NCI-H510A (cell line): Measurements from ENCODE around the gene SUSD6.

Source experiments
- DNase-seq: peaks from one replicate; lab custom pipeline; 2025; lab: John Stamatoyannopoulos, UW

Gene SUSD6

GRCh38 chr14:69611172-69612013 lies at the start of gene SUSD6:
Gene SUSD6 (plus strand): TSS chr14:69611596. CDS start chr14:69658593, 46,997 bp downstream.
- peak; percentile 96 for DNase-seq

DNA sequence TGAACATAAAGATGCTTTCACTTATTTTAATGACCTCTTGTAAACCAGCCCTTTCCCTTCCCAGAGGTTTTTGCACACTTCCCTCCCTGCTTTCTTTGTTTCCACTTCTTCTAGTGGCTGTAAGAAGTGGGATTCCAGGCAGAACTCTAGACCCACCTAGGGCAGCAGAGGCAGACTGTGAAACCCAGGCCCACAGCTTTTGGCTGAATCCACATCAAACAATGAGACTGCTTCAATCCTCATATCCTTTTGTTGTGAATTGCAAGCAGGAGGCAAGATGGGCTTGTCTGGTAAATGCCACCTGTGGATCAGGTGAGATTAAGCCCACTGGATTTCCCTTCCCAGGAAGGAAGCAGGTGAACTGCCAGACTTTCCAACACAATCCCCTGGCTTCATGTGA lies 49.5 kb upstream of the SUSD6 start:
- DNase-seq, result no peak

DNA sequence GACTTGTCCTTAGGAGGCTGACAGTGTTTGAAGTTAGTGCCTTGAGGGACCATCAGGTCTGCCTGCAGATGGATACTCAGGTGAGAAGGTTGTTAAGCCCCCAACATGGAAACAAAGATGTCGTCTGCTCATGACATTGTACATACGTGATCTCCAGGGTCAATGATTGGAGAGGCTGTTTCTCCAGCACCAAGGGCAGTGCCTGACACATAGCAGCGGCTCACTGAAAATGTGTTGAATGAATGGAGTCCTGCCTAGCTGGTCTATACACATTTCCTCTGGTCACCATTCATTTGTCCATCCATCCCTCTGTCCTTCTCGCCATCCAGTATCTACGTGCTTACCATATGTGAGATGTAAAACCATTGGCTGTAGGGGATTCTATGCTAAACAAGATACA lies 43.8 kb upstream of the SUSD6 start:
- DNase-seq, result no peak

DNA sequence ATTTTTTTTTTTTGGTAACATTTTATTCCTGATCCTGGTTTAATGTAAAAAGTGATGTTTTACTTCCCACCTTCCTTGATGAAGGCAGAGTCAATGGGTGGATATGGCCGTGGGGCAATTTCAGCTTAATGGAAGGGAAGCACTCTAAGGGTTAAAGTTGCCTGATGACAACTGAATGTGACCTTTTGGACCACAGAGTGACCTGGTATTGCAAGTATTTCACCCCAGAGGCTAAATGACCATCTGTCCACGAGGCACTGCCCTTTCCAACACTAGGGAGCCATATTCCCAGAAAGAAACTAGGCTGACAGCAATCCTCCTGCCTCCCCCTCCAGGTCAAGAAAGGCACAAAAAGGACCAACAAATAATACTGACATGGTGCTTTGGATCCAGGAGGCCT lies 41.5 kb upstream of the SUSD6 start:
- DNase-seq, result no peak

- DNase-seq, result no peak
Observed at GRCh38 chr14:69570836-69571330, 40.5 kb upstream of the SUSD6 start.

DNA sequence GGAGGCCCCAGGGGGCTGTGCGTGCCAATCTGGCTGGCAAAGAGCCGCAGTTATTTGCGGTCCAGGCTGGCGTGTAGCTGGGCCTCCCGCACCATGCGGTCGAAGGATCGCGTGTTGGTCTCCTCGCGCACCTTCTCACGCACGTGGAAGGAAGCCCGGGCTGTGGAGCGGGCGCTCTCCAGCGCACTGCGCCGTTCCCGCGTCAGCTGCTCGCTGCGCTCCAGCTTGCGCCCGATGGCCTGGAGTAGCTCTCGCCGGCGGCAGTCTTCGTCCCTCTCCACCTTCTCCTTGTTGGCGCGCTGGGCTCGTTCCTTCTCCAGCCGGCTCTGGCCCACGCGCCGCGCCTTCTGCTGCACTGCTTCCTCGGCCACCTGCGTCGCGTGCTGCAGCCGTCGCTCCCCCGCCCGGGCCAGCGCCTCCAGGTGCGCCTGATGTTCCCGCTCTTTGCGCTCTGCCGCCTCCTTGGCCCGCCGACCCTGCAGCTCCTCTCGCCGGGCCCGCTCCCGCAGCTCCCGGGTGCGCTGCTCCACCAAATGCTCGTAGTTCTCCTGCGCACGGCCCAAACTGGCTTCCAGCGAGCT lies 39.9 kb upstream of the SUSD6 start:
- no peak for DNase-seq

- DNase-seq, result peak; percentile 80
Observed at GRCh38 chr14:69572030-69572840, 39.2 kb upstream of the SUSD6 start.

- no peak for DNase-seq
Observed at GRCh38 chr14:69572841-69573135, 38.6 kb upstream of the SUSD6 start.

DNA sequence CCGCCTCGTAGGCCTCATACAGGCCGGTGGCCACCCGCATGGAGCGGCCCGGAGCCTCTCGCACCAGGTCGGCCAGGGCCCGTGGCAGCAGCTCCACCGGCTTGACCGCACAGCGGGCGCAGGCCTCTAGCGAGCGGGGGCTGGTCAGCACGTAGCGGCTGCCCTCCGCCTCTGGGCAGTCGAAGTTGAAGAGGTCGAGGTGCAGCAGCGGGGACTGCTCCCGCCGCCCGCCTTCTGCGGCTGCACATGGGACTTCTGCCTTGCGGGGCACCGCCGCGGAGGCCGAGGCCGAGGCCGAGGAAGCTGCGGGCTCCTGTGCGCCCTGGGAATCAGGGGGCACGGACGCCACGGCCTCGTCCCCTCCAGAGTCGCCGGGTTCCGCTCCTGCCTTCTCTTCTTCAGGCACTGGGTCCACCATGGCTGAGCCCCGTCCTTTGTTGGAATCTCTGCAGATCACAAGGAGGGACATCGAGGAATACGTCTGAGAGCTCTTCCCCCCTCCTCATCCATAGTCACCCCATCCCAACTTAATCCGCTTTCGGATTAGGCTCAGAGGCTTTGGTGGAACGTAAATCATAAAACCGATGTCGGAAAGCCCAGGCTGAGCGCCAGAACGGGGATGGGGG lies 38.1 kb upstream of the SUSD6 start:
- DNase-seq, result no peak

GRCh38 chr14:69573831-69574262 lies 37.5 kb upstream of the SUSD6 start:
- DNase-seq, result no peak

DNA sequence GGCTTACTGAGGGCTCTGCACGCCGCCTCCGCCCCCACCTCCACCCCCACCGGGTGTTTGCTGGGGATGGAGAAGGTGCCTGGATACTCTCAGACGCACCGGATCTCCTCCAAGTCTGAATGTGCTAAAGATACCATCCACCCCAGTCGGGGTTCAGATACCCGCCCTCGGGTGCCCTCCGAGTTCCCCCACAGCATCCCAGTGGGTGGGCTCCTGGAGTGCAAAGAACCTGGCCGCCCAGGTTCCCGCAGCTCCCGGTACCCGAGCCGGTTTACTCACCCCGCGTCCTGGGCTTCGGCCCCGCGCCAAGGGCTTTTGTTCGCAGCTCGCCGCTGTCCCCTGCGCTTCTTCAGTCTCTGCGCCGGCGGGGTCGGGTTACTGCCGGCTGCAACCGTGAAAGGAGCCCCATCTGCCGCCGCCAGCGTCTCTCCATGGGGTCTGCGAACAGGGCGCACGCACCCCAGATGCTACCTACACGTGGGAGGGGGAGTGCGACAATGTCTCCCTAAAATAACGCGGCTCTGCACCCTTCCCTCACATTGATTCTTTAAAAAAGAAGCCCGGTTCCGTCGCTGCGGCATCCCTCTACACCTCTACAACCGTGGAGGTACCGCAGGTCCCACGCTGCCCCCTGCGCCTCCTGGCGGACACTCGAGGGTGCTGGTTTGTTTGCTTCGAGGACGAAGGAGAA lies 37.0 kb upstream of the SUSD6 start, which contains the start of gene CCDC177:
Gene CCDC177 (minus strand): TSS at position 609 of the 691 bp plus-strand sequence. CDS start 1,249 bp downstream, outside the sequence.
- DNase-seq, result peak; percentile 66

GRCh38 chr14:69574954-69575295 lies 36.5 kb upstream of the SUSD6 start:
- no peak for DNase-seq

- no peak for DNase-seq
Observed at GRCh38 chr14:69579476-69579875, 31.9 kb upstream of the SUSD6 start.

DNA sequence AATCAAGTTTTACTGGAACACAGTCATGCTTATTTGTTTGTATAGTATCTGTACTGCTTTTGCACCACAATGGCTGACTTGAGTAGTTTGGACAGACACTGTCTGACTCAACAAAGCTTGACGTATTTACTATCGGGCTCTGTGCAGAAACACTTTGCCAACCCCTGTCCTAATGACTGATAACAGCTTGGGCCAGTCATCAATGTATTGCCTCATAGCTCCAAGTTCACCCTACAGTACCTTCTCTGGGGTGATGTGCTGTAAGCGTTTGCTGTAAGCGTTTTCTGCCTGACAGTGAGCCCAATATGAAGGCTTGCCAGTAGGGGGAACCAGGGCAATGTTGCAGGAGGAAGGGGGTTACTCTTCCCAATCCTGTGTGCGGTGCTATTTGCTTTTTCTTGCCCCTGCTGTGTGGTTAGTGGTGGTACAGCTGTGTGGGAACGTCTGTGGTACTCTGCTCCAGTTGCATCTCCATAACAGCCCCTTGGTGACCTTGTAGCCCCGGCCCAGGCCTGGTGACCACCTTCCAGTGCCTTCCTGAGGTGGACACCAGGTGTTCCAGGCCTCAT lies 31.3 kb upstream of the SUSD6 start:
- no peak for DNase-seq

DNA sequence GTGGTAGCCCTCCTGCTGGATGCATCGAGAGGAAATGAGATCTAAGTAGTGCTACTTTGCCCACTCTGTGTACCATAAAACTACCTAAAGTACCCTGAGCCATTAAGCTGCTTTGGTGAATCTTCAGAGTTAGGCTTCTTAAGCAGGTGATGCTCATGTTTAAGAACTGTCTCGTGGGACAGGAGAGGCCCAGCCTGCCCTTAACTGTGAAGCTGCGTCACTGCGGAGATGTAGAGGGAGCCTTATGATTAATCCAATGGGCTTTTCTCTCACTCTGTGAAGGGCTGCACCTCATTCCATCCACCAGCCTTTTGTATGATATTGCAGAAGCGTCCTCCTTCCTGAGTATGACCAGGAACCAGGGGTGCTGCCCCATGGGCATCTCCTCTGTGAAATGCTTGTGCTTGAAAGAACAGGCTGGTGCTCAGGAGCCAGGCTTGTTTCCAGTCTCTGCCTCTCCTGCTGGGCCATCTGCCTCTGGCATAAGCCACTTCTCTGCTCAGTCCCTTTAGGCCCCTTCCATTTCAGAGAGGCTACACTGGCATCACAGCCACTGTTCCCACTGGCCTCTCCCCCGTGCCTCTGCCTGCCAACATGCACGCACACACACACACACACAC lies 30.0 kb upstream of the SUSD6 start:
- DNase-seq, result no peak

GRCh38 chr14:69582212-69582611 lies 29.2 kb upstream of the SUSD6 start:
- no peak for DNase-seq

- no peak for DNase-seq
Observed at GRCh38 chr14:69582829-69583228, 28.6 kb upstream of the SUSD6 start.

DNA sequence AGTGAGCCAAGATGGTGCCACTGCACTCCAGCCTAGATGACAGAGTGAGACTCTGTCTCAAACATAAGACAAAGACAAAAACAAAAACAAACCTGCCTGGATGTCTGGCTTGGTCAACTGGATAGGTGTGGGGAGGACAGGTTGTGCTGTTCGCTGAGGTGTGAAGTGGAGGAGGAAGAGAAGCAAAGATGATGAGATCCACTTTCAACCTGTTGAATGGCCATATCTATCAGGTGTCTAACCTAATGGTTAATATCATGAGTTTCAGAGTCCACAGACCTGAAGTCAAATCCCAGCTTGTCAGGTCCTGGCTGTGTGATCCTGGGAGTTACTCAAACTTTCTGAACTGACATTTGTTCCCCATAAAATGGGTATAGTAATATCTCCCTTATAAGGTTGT lies 27.0 kb upstream of the SUSD6 start:
- no peak for DNase-seq

GRCh38 chr14:69586404-69586803 lies 25.0 kb upstream of the SUSD6 start:
- DNase-seq, result no peak

DNA sequence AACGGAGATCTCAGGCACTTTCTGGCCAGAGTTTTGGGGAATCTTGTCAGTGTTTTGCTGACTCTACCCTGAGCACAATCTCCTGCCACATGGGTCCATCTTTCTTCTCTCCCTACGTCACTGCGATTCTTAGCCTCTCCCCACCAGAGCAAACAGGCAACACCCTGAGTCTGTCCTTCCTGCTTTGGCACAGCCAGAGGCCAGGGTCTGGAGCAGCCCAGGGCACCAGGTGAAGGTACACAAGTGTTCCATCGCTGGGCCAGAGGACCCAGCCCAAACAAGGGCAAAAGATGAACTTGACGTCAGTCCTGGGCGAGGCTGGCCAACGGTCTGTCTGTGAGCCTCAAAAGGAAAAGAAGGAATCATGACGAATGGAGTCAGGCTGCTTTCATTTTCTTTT lies 24.0 kb upstream of the SUSD6 start:
- no peak for DNase-seq

DNA sequence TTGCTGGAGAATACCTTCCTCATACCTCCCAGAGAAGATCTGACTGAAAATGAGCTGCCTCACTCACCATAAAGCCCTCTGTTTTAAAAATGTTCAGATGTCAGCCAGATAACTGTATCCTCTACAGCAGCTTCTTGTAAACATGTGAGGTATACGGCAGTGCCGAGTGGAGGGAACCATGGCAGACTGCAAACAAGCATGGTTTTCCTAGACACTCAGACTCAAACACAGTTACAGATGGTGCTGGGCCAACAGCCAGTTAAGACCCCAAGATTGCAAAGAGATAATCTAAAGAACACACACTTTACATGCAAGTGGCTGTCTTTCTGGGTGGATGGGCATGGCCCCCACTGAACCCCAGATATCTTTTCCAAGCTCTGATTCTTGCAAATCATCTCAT lies 20.1 kb upstream of the SUSD6 start:
- DNase-seq, result no peak
